Measurements from ENCODE around the gene CPLX4. TPM values are rescaled to one million over a fixed set of nuclear protein-coding genes. Genes with fewer than 3 reads are reported as not detected.

CPLX4 gene
- total RNA-seq, 1 experiment from 2014 or later, result not detected

DNA sequence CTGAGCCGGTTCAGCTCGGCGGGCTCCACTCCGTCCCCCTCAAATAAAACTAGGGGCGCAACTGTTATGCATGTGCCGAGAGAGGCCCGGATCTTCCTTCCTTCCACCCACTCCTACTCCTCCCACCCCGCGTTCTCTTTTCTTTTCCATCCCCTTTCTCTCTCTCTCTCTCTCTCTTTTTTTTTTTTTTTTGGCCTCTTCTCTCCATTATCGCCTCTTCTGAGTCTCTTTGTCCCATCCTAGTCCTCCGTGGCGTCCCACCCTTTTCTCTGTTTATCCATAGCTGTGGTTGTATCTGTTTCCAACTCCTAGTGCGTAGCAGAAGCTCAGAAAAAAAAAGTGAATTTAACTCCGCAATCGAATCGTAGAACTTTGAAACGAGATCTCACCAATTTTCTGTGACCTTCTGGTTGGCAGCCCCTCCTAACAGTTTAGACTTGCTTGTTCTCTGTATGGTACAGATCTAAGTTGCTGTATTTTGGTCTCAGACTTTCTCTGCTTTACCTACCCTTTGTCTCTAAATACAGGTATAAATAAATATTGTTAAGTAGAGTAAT is 48.8 kb downstream of the CPLX4 start:
- intact Hi-C loops (cut with micrococcal nuclease; ENCODE audit: unreplicated experiment) (no loop called here), in situ Hi-C loops (cut with HindIII; ENCODE audit: low pct_unique_long_range_greater_than_20kb, low sequenced_read_pairs) (no loop called here)
- Histone ChIP-seq H3K27ac (ENCODE audit: low read length) (no peak overlapping the region), H3K4me3 (ENCODE audit: low read depth in 2 of 2, low read length in 2 of 2) (peak overlapping the region; percentile 27 to 37), H3K27me3 (ENCODE audit: control insufficient read depth, insufficient read depth, low read length) (peaks cover 17% of the 10 kb centered on the region), H3K36me3 (ENCODE audit: control insufficient read depth, insufficient read depth, low read length) (no peaks in the 10 kb centered on the region), H3K9me3 (ENCODE audit: control insufficient read depth, insufficient read depth, low read depth, low read length) (no peaks in the 10 kb centered on the region), H3K4me1 (ENCODE audit: control insufficient read depth, insufficient read depth, low read length) (no peaks in the 10 kb centered on the region)
- DNase-seq (ENCODE audit: low read depth, low spot score), result no peak
- ATAC-seq, result no peak
- no peak for TF ChIP-seq SIN3A (IDR thresholded peaks at IDR 0.05; ENCODE audit: borderline replicate concordance, insufficient read depth, low read depth, low read length)
- TF ChIP-seq POLR2AphosphoS5 (IDR thresholded peaks at IDR 0.05; ENCODE audit: low read depth, low read length), result no peak
- no peak for TF ChIP-seq TCF7L2 (IDR thresholded peaks at IDR 0.05; ENCODE audit: low read depth, low read length)
- TF ChIP-seq, protein P1, sequence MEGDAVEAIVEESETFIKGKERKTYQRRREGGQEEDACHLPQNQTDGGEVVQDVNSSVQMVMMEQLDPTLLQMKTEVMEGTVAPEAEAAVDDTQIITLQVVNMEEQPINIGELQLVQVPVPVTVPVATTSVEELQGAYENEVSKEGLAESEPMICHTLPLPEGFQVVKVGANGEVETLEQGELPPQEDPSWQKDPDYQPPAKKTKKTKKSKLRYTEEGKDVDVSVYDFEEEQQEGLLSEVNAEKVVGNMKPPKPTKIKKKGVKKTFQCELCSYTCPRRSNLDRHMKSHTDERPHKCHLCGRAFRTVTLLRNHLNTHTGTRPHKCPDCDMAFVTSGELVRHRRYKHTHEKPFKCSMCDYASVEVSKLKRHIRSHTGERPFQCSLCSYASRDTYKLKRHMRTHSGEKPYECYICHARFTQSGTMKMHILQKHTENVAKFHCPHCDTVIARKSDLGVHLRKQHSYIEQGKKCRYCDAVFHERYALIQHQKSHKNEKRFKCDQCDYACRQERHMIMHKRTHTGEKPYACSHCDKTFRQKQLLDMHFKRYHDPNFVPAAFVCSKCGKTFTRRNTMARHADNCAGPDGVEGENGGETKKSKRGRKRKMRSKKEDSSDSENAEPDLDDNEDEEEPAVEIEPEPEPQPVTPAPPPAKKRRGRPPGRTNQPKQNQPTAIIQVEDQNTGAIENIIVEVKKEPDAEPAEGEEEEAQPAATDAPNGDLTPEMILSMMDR (IDR thresholded peaks at IDR 0.05), result no peak
- TF ChIP-seq, protein P2, sequence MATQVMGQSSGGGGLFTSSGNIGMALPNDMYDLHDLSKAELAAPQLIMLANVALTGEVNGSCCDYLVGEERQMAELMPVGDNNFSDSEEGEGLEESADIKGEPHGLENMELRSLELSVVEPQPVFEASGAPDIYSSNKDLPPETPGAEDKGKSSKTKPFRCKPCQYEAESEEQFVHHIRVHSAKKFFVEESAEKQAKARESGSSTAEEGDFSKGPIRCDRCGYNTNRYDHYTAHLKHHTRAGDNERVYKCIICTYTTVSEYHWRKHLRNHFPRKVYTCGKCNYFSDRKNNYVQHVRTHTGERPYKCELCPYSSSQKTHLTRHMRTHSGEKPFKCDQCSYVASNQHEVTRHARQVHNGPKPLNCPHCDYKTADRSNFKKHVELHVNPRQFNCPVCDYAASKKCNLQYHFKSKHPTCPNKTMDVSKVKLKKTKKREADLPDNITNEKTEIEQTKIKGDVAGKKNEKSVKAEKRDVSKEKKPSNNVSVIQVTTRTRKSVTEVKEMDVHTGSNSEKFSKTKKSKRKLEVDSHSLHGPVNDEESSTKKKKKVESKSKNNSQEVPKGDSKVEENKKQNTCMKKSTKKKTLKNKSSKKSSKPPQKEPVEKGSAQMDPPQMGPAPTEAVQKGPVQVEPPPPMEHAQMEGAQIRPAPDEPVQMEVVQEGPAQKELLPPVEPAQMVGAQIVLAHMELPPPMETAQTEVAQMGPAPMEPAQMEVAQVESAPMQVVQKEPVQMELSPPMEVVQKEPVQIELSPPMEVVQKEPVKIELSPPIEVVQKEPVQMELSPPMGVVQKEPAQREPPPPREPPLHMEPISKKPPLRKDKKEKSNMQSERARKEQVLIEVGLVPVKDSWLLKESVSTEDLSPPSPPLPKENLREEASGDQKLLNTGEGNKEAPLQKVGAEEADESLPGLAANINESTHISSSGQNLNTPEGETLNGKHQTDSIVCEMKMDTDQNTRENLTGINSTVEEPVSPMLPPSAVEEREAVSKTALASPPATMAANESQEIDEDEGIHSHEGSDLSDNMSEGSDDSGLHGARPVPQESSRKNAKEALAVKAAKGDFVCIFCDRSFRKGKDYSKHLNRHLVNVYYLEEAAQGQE (IDR thresholded peaks at IDR 0.05; ENCODE audit: insufficient read depth in 1 of 2, low read depth in 2 of 2, low read length in 1 of 2), result no peak
- BruUV-seq (replicated peaks), result no TSS peak
- ChIA-PET CTCF (interaction anchor here (1.9 kb wide), 1 partner anchor 133 kb away, joined by 4 read pairs; no protein-coding TSS in a partner anchor), POLR2A (no interaction called here)

DNA sequence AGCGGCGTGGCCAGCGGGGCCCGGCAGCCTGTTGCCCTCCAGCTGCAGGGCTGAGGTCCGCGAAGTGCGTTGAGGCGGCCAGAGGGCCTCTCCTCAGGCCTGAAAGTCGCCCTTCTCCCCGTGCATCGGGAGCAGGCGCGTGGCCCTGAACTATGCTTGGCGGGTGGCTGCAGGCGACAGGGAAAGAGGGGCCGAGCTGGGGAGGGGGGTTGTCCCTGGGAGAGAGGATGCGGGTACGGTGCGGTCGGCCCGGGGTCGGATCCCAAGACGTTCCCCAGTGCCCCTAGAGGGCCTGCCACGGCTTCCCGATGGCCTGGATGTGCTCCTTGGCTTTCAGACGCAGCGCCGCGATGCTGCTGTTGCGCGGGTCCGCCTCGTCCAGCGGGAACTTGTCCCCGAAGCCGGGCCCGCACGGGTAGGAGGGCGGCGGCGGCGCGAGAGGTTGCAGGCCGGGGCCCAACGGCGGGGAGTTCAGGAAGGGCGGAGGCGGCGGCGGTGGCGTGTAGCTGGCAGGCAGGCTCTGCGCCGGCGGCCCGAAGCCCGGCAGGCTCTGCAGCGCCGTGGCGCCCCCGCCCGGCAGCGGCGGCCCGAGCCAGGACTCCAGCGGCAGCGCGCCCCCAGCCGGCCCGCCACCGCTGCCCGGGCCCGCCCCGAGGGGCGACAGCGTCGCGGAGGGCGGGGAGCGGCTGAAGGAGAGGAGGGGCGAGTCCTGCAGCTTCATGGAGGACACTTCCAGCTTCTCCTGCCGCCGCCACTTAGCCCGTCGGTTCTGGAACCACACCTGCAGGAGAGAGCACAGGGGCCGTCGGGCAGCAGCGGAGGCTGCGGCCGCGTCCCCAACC is 49.5 kb downstream of the CPLX4 start:
- peak; percentile 79 for ATAC-seq
- no peak for DNase-seq (ENCODE audit: low read depth, low spot score)
- H3K4me3 ChIP-seq (ENCODE audit: low read depth in 2 of 2, low read length in 2 of 2), result peak overlapping the region; percentile 27 to 37
- in situ Hi-C loops (cut with HindIII; ENCODE audit: low pct_unique_long_range_greater_than_20kb, low sequenced_read_pairs) (no loop called here), intact Hi-C loops (cut with micrococcal nuclease; ENCODE audit: unreplicated experiment) (no loop called here)
- no peak overlapping the region for H3K27ac ChIP-seq (ENCODE audit: low read length)
- H3K4me1 ChIP-seq (ENCODE audit: control insufficient read depth, insufficient read depth, low read length), result no peaks in the 10 kb centered on the region
- TF ChIP-seq, protein P2 (IDR thresholded peaks at IDR 0.05; ENCODE audit: insufficient read depth in 1 of 2, low read depth in 2 of 2, low read length in 1 of 2), result no peak
- TF ChIP-seq SIN3A (IDR thresholded peaks at IDR 0.05; ENCODE audit: borderline replicate concordance, insufficient read depth, low read depth, low read length) (no peak), TCF7L2 (IDR thresholded peaks at IDR 0.05; ENCODE audit: low read depth, low read length) (no peak)
- TF ChIP-seq, protein P1 (IDR thresholded peaks at IDR 0.05), result peak; percentile 69
- ChIA-PET CTCF (interaction anchor here (0.6 to 1.9 kb wide), 2 partner anchors 17 to 133 kb away, joined by 3 to 4 read pairs; no protein-coding TSS in a partner anchor), POLR2A (no interaction called here)
- H3K9me3 ChIP-seq (ENCODE audit: control insufficient read depth, insufficient read depth, low read depth, low read length), result no peaks in the 10 kb centered on the region
- no TSS peak for BruUV-seq (replicated peaks)
- no peaks in the 10 kb centered on the region for H3K36me3 ChIP-seq (ENCODE audit: control insufficient read depth, insufficient read depth, low read length)
- H3K27me3 ChIP-seq (ENCODE audit: control insufficient read depth, insufficient read depth, low read length), result peaks cover 17% of the 10 kb centered on the region

Data from Panc1 (cell line).